HCT116 (cell line): ENCODE data around the gene MAP2K5. TPM values are rescaled to one million over a fixed set of nuclear protein-coding genes. Genes with fewer than 3 reads are reported as not detected.

Experiments
- ATAC-seq: fragments of 200-7000 bp; cut with Tn5 transposase; 2 replicates; pipeline ENCODE4 v1.9.1; 2020; ENCODE audit warnings: mild to moderate bottlenecking, moderate library complexity
- BruUV-seq: library from RNA; stranded (reverse); fragments of 400-500 nt; replicated peaks from 2 replicates; lab custom pipeline; 2021; lab: Mats Ljungman, UMichigan
- CTCF ChIA-PET: fragments of 300-600 bp; sonication (Branson Sonifier 250); formaldehyde crosslinking; loops from one replicate; lab custom pipeline; 2021; ENCODE audit warnings: antibody characterized with exemption; lab: Charles Lee
- POLR2A ChIA-PET: fragments of 300-600, 350-600 bp; sonication (Branson Sonifier 250); formaldehyde crosslinking; loops from one replicate; lab custom pipeline; 2021; ENCODE audit warnings: antibody characterized with exemption; lab: Charles Lee
- RAD21 ChIA-PET, 2 experiments: fragments of 300-600 bp; sonication (Branson Sonifier 250); formaldehyde crosslinking; loops; one replicate each; lab custom pipeline; 2023; ENCODE audit warnings: low total read pairs in 2 of 2; ENCODE audit not compliant: uncharacterized antibody in 2 of 2, unreplicated experiment in 2 of 2, low non-redundant PET in 1 of 2; lab: Charles Lee
- DNase-seq: peaks from one replicate; pipeline ENCODE4 v3.0.0-alpha.2; 2010; ENCODE audit warnings: low read depth, low spot score
- H2AFZ ChIP-seq: fragments of 200-600 bp; shearing (Covaris generic), sonication (generic); 2 replicates; pipeline ENCODE4 v1.6.1; 2017; ENCODE audit warnings: low read depth, mixed run types, mixed read lengths, antibody characterized with exemption, low read length; ENCODE audit not compliant: poor library complexity, severe bottlenecking
- H3K27ac ChIP-seq: 2 replicates; pipeline ENCODE4 v1.5.1; 2012; ENCODE audit warnings: low read depth, low read length
- H3K27me3 ChIP-seq: fragments of 200-600 bp; sonication (generic); 2 replicates; pipeline ENCODE4 v1.6.1; 2016; ENCODE audit warnings: mixed run types, low read length, mixed read lengths; ENCODE audit not compliant: insufficient read depth
- H3K36me3 ChIP-seq, 2 experiments: fragments of 200-500 bp in 1 of 2; fragments of 200-600 bp in 1 of 2; sonication (Bioruptor generic) in 1 of 2; sonication (generic) in 1 of 2; 2 replicates each; pipeline versions ENCODE4 v1.5.1 to v1.6.1; 2014 to 2016; ENCODE audit warnings: low read length in 2 of 2, inconsistent platforms in 1 of 2, mixed read lengths in 1 of 2, mixed run types in 1 of 2; ENCODE audit not compliant: insufficient read depth in 2 of 2, control insufficient read depth in 1 of 2
- H3K4me1 ChIP-seq, 2 experiments: fragments of 200-600 bp in 1 of 2; sonication (generic) in 1 of 2; 2 replicates each; pipeline versions ENCODE4 v1.5.1 to v1.6.1; 2012 to 2017; ENCODE audit warnings: low read length in 2 of 2, inconsistent platforms in 1 of 2, mild to moderate bottlenecking in 1 of 2, mixed read lengths in 1 of 2, mixed run types in 1 of 2, moderate library complexity in 1 of 2; ENCODE audit not compliant: insufficient read depth in 2 of 2, control insufficient read depth in 1 of 2
- H3K4me2 ChIP-seq: fragments of 200-600 bp; sonication (generic); 2 replicates; pipeline ENCODE4 v1.6.1; 2017; ENCODE audit warnings: mixed run types, low read length, mixed read lengths
- H3K4me3 ChIP-seq, 2 experiments: fragments of 200-600 bp in 1 of 2; sonication (generic) in 1 of 2; replicated peaks in 1 of 2; 2 replicates each; pipeline ENCODE4 v1.5.1; 2011 to 2016; ENCODE audit warnings: low read length in 2 of 2, control low read depth in 1 of 2, low read depth in 1 of 2, mild to moderate bottlenecking in 1 of 2, mixed read lengths in 1 of 2, mixed run types in 1 of 2
- H3K79me2 ChIP-seq: fragments of 200-600 bp; sonication (generic); 2 replicates; pipeline ENCODE4 v1.6.1; 2017; ENCODE audit warnings: mild to moderate bottlenecking, mixed run types, low read length, moderate library complexity, mixed read lengths; ENCODE audit not compliant: insufficient read depth
- H3K9ac ChIP-seq: fragments of 200-600 bp; sonication (generic); 2 replicates; pipeline ENCODE4 v1.6.1; 2016; ENCODE audit warnings: low read length, mixed read lengths
- H3K9me2 ChIP-seq: fragments of 200-600 bp; sonication (generic), shearing (Covaris generic); 2 replicates; pipeline ENCODE4 v1.6.1; 2017; ENCODE audit warnings: mixed run types, mild to moderate bottlenecking, moderate library complexity; ENCODE audit not compliant: insufficient read depth
- H3K9me3 ChIP-seq, 2 experiments: fragments of 200-500 bp in 1 of 2; fragments of 200-600 bp in 1 of 2; sonication (Bioruptor generic) in 1 of 2; sonication (generic) in 1 of 2; 2 replicates each; pipeline ENCODE4 v1.6.1; 2014 to 2017; ENCODE audit warnings: low read length in 2 of 2, mixed read lengths in 2 of 2, inconsistent platforms in 1 of 2, low read depth in 1 of 2, mild to moderate bottlenecking in 1 of 2, mixed run types in 1 of 2, moderate library complexity in 1 of 2; ENCODE audit not compliant: control insufficient read depth in 1 of 2, insufficient read depth in 1 of 2
- H4K20me1 ChIP-seq: fragments of 200-600 bp; sonication (generic), shearing (Covaris generic); 2 replicates; pipeline ENCODE4 v1.6.1; 2017; ENCODE audit warnings: mixed run types, mild to moderate bottlenecking, moderate library complexity; ENCODE audit not compliant: insufficient read depth
- CBX3 ChIP-seq: IDR thresholded peaks from 2 replicates; pipeline ENCODE4 v1.6.1; 2012; ENCODE audit warnings: low read depth
- CEBPB ChIP-seq: IDR thresholded peaks from 2 replicates; pipeline ENCODE4 v1.6.1; 2012; ENCODE audit warnings: low read depth
- EGR1 ChIP-seq: IDR thresholded peaks from 2 replicates; pipeline ENCODE4 v1.6.1; 2012; ENCODE audit warnings: low read depth
- EZH2 ChIP-seq: fragments of 200-600 bp; sonication (generic); IDR thresholded peaks from 2 replicates; pipeline ENCODE4 v1.6.1; 2017; ENCODE audit warnings: antibody characterized with exemption, mixed run types
- FOSL1 ChIP-seq: IDR thresholded peaks from 2 replicates; pipeline ENCODE4 v1.6.1; 2012; ENCODE audit warnings: low read depth
- MAX ChIP-seq: IDR thresholded peaks from 2 replicates; pipeline ENCODE4 v1.6.1; 2012
- POLR2A ChIP-seq: IDR thresholded peaks from 2 replicates; pipeline ENCODE4 v1.7.0; 2011; ENCODE audit warnings: borderline replicate concordance; ENCODE audit not compliant: insufficient read depth, insufficient read length; ENCODE audit errors: extremely low read depth
- REST ChIP-seq: IDR thresholded peaks from 2 replicates; pipeline ENCODE4 v1.6.1; 2012; ENCODE audit warnings: low read depth
- SIN3A ChIP-seq: IDR thresholded peaks from 2 replicates; pipeline ENCODE4 v1.6.1; 2012; ENCODE audit warnings: low read depth
- SP1 ChIP-seq: IDR thresholded peaks from 2 replicates; pipeline ENCODE4 v1.6.1; 2012; ENCODE audit warnings: low read depth
- SRF ChIP-seq: IDR thresholded peaks from 2 replicates; pipeline ENCODE4 v1.6.1; 2012; ENCODE audit warnings: low read depth
- TCF7L2 ChIP-seq: IDR thresholded peaks from 2 replicates; pipeline ENCODE4 v1.7.0; 2011; ENCODE audit warnings: borderline replicate concordance, inconsistent platforms; ENCODE audit not compliant: insufficient read depth, insufficient read length; ENCODE audit errors: extremely low read depth
- YY1 ChIP-seq: IDR thresholded peaks from 2 replicates; pipeline ENCODE4 v1.6.1; 2011; ENCODE audit warnings: low read length, low read depth, moderate library complexity, mild to moderate bottlenecking; ENCODE audit not compliant: insufficient replicate concordance; ENCODE audit errors: extremely low read depth
- ZFX ChIP-seq: fragments of 450-650 bp; IDR thresholded peaks from 2 replicates; pipeline ENCODE4 v1.6.1; 2017
- intact Hi-C: fragments of 100-400 bp; cut with micrococcal nuclease; formaldehyde crosslinking; loops from 2 replicates; pipeline ENCODE4 v1.10.0; 2022
- total RNA-seq: library from RNA; stranded (reverse); gene quantifications from one replicate; pipeline ENCODE4 v1.2.1, GENCODE V29; 2021; ENCODE audit not compliant: unreplicated experiment

MAP2K5 gene
- total RNA-seq, 1 experiment from 2014 or later, result 15.6 TPM

GRCh38 chr15:67753891-67754290 is 211.4 kb downstream of the MAP2K5 start (continued):
- no peak for TF ChIP-seq REST

GRCh38 chr15:67755264-67755663 is 212.8 kb downstream of the MAP2K5 start:
- BruUV-seq, result no TSS peak
- CTCF ChIA-PET, result no interaction called here

More at GRCh38 chr15:67755264-67755663, 212.8 kb downstream of the MAP2K5 start:
- H3K9ac ChIP-seq, result no peak overlapping the region
- intact Hi-C loops, result no loop called here
- TF ChIP-seq YY1, result no peak
- no peak for TF ChIP-seq SIN3A
- TF ChIP-seq EZH2, result no peak
- no peak for TF ChIP-seq CEBPB
- no peak for TF ChIP-seq TCF7L2
- TF ChIP-seq MAX, result no peak
- TF ChIP-seq SP1, result no peak
- TF ChIP-seq SRF, result no peak
- TF ChIP-seq EGR1, result no peak
- TF ChIP-seq FOSL1, result no peak
- no peak for TF ChIP-seq ZFX
- TF ChIP-seq POLR2A, result no peak
- TF ChIP-seq CBX3, result no peak
- TF ChIP-seq, all 23 proteins: peak for 0
- Histone ChIP-seq H3K79me2 (no peaks in the 10 kb centered on the region), H3K4me1 (no peaks in the 10 kb centered on the region), H3K27me3 (no peaks in the 10 kb centered on the region), H4K20me1 (no peaks in the 10 kb centered on the region), H3K9me3 (no peaks in the 10 kb centered on the region), H3K9me2 (no peaks in the 10 kb centered on the region), H2AFZ (no peak overlapping the region), H3K36me3 (no peaks in the 10 kb centered on the region), H3K4me3 (no peak overlapping the region), H3K27ac (no peak overlapping the region), H3K4me2 (no peak overlapping the region)
- ATAC-seq (no peak), DNase-seq (no peak)
- POLR2A ChIA-PET, result interaction anchor here (1.3 kb wide), 1 partner anchor 10 kb away, joined by 3 read pairs; no protein-coding TSS in a partner anchor
- RAD21 ChIA-PET, result no interaction called here
